K562 (cell line): ENCODE measurements around the gene EXOSC6. TPM values are rescaled to one million over a fixed set of nuclear protein-coding genes. Genes with fewer than 3 reads are reported as not detected.

ENCODE experiments used
- ARID4B ChIP-seq: sonication (generic); formaldehyde crosslinking; IDR thresholded peaks from 2 replicates; pipeline ENCODE4 v1.8.0; 2022; ENCODE audit warnings: mild to moderate bottlenecking, missing genetic modification reagents
- CBFB ChIP-seq: sonication (generic); formaldehyde crosslinking; IDR thresholded peaks from 2 replicates; pipeline ENCODE4 v1.4.0; 2020; ENCODE audit warnings: mild to moderate bottlenecking, missing genetic modification reagents
- HMGN3 ChIP-seq: IDR thresholded peaks from 2 replicates; pipeline ENCODE4 v1.6.1; 2011; ENCODE audit warnings: borderline replicate concordance, low read depth, mild to moderate bottlenecking, mixed read lengths, low read length; ENCODE audit not compliant: insufficient read length; ENCODE audit errors: extremely low read depth
- HNRNPUL1 ChIP-seq: fragments of 200-400 bp; formaldehyde crosslinking; IDR thresholded peaks from 2 replicates; pipeline ENCODE4 v1.6.1; 2017; ENCODE audit warnings: low read length
- NR1H2 ChIP-seq: sonication (generic); formaldehyde crosslinking; IDR thresholded peaks from 2 replicates; pipeline ENCODE4 v1.4.0; 2020; ENCODE audit warnings: mild to moderate bottlenecking, missing genetic modification reagents
- NR2C2 ChIP-seq, 2 experiments: fragments of 200-800 bp in 1 of 2; sonication (Bioruptor generic) in 1 of 2; sonication (generic) in 1 of 2; formaldehyde crosslinking in 1 of 2; IDR thresholded peaks; 2 replicates each; pipeline versions ENCODE4 v1.6.1 to v1.8.0; 2016 to 2022; ENCODE audit warnings: mild to moderate bottlenecking in 1 of 2, missing compliant biosample characterization in 1 of 2, missing genetic modification characterization in 1 of 2, missing genetic modification reagents in 1 of 2
- ZNF431 ChIP-seq: sonication (generic); formaldehyde crosslinking; IDR thresholded peaks from 2 replicates; pipeline ENCODE4 v1.8.0; 2022; ENCODE audit warnings: mild to moderate bottlenecking, missing genetic modification reagents
- ZNF609 ChIP-seq: sonication (generic); formaldehyde crosslinking; IDR thresholded peaks from 2 replicates; pipeline ENCODE4 v1.8.1; 2023; ENCODE audit warnings: missing genetic modification reagents, mild to moderate bottlenecking, borderline replicate concordance
- polyA plus RNA-seq, 8 experiments: library from polyadenylated mRNA; depleted of rRNA in 4 of 8; stranded (reverse) in 5 of 8; unstranded in 3 of 8; fragments of >200 nt; fragmentation: Nextera tagmentation in 2 of 8; fragmentation: Illumina TruSeq in 1 of 8; extraction: Ambion mirVana in 2 of 8; extraction: Trizol in 1 of 8; gene quantifications; 2 replicates each; pipeline versions ENCODE4 v1.2.1 to v1.2.3, GENCODE V29; 2011 to 2014; ENCODE audit warnings: inconsistent platforms in 1 of 8, missing spikeins in 1 of 8
- total RNA-seq, 7 experiments: library from RNA; depleted of rRNA in 6 of 7; stranded (reverse); fragments of >200 nt in 6 of 7; fragmentation: Illumina TruSeq in 2 of 7; extraction: Trizol in 2 of 7; gene quantifications; 2 replicates each; pipeline versions ENCODE4 v1.2.1 to v1.2.3, GENCODE V29; 2011 to 2021; ENCODE audit warnings: low replicate concordance in 1 of 7

EXOSC6 gene
- total and polyA plus RNA-seq, 9 of the 15 experiments (the other 6 are each of a cell fraction or from before 2014, with no cell fraction given), result 9.2 to 29.0 (median 15.6) TPM

- peak; percentile 26 for TF ChIP-seq HMGN3
- TF ChIP-seq ARID4B (CRISPR knock-in tag), result peak; percentile 56; the same call in 1 of the 2 replicates
- peak; percentile 33; the same call in 1 of the 2 replicates for TF ChIP-seq CBFB (CRISPR knock-in tag)
- TF ChIP-seq ZNF609, result peak; percentile 88
- peak; percentile 80 for TF ChIP-seq NR2C2 (CRISPR knock-in tag; IDR thresholded peaks at IDR 0.05)
- no peak for TF ChIP-seq NR2C2 (tag; IDR thresholded peaks at IDR 0.05)
- TF ChIP-seq HNRNPUL1, result no peak
- 0 out of 2 replicates have a peak, but pooled peaks have one; percentile 25 for TF ChIP-seq ZNF431 (CRISPR knock-in tag)
- 0 out of 2 replicates have a peak, but pooled peaks have one; percentile 43 for TF ChIP-seq NR1H2 (CRISPR knock-in tag)
These were observed 752 bp downstream of the EXOSC6 start (continued) for GRCh38 chr16:70250748-70251628.
